GM12878 (cell line): ENCODE results near the gene LEF1. TPM values are rescaled to one million over a fixed set of nuclear protein-coding genes. Genes with fewer than 3 reads are reported as not detected.

Source experiments
- CHD4 ChIP-seq: fragments of 200-600 bp; sonication (generic); IDR thresholded peaks from 2 replicates; pipeline ENCODE4 v1.6.1; 2016; ENCODE audit warnings: mild to moderate bottlenecking
- ESRRA ChIP-seq: IDR thresholded peaks from 2 replicates; pipeline ENCODE4 v1.6.1; 2012; ENCODE audit warnings: mild to moderate bottlenecking, low read length, improper control_type of control experiment
- FOXM1 ChIP-seq: IDR thresholded peaks from 2 replicates; pipeline ENCODE4 v1.6.1; 2012; ENCODE audit warnings: low read depth, mild to moderate bottlenecking, inconsistent platforms, low read length, moderate library complexity
- IKZF2 ChIP-seq, 2 experiments: fragments of 450-650 bp; IDR thresholded peaks; 2 replicates each; pipeline ENCODE4 v1.6.1; 2017; ENCODE audit warnings: mild to moderate bottlenecking in 2 of 2, moderate library complexity in 2 of 2
- MTA2 ChIP-seq: fragments of 450-650 bp; IDR thresholded peaks from 2 replicates; pipeline ENCODE4 v1.6.1; 2016; ENCODE audit warnings: low read depth, mild to moderate bottlenecking, moderate library complexity
- MXI1 ChIP-seq: fragments of 150-350 bp; IDR thresholded peaks from 2 replicates; pipeline ENCODE4 v1.6.1; 2011; ENCODE audit warnings: low read depth, mild to moderate bottlenecking, inconsistent platforms, low read length, improper control_type of control experiment
- NBN ChIP-seq: fragments of 450-650 bp; IDR thresholded peaks from 2 replicates; pipeline ENCODE4 v1.6.1; 2016
- NFIC ChIP-seq: IDR thresholded peaks from 2 replicates; pipeline ENCODE4 v1.6.1; 2012; ENCODE audit warnings: low read depth, mild to moderate bottlenecking, inconsistent platforms, low read length, moderate library complexity
- NFYB ChIP-seq: IDR thresholded peaks from 2 replicates; pipeline ENCODE4 v1.6.1; 2011; ENCODE audit warnings: low read depth, mild to moderate bottlenecking, low read length, improper control_type of control experiment, moderate library complexity; ENCODE audit not compliant: insufficient read depth
- POLR2AphosphoS2 ChIP-seq: IDR thresholded peaks from 2 replicates; pipeline ENCODE4 v1.6.1; 2011; ENCODE audit warnings: low read depth, mild to moderate bottlenecking, low read length, improper control_type of control experiment, moderate library complexity
- ZNF207 ChIP-seq: fragments of 450-650 bp; IDR thresholded peaks from 2 replicates; pipeline ENCODE4 v1.6.1; 2014; ENCODE audit warnings: antibody characterized with exemption, mild to moderate bottlenecking, borderline replicate concordance
- polyA plus RNA-seq, 11 experiments: library from polyadenylated mRNA; depleted of rRNA in 4 of 11; unstranded in 6 of 11; stranded (reverse) in 5 of 11; fragments of >200 nt; fragmentation: Nextera tagmentation in 4 of 11; fragmentation: Illumina TruSeq in 1 of 11; extraction: Ambion mirVana in 4 of 11; extraction: Trizol in 1 of 11; gene quantifications; 1 replicate in 1 of 11; 2 replicates in 10 of 11; pipeline versions ENCODE4 v1.2.1 to v1.2.3, GENCODE V29; 2011 to 2016; ENCODE audit warnings: inconsistent platforms in 2 of 11, missing spikeins in 2 of 11, low read depth in 1 of 11
- total RNA-seq, 4 experiments: library from RNA; depleted of rRNA in 3 of 4; stranded (reverse); fragments of >200 nt in 3 of 4; fragmentation: Illumina TruSeq in 1 of 4; extraction: Trizol in 1 of 4; gene quantifications; 2 replicates each; pipeline versions ENCODE4 v1.2.1 to v1.2.3, GENCODE V29; 2013 to 2021
- TF ChIP-seq, protein P1 (sequence below): fragments of 450-650 bp; IDR thresholded peaks from 2 replicates; pipeline ENCODE4 v1.6.1; 2017; ENCODE audit warnings: mild to moderate bottlenecking, moderate library complexity
- TF ChIP-seq, protein P2 (sequence below): fragments of 450-650 bp; IDR thresholded peaks from 2 replicates; pipeline ENCODE4 v1.6.1; 2017; ENCODE audit warnings: mild to moderate bottlenecking, low read depth, inconsistent platforms; ENCODE audit not compliant: poor library complexity, severe bottlenecking
- TF ChIP-seq, protein P3 (sequence below): fragments of 450-650 bp; IDR thresholded peaks from 2 replicates; pipeline ENCODE4 v1.6.1; 2017; ENCODE audit warnings: low read depth, mild to moderate bottlenecking, moderate library complexity
- TF ChIP-seq, protein P4 (sequence below): IDR thresholded peaks from 2 replicates; pipeline ENCODE4 v1.6.1; 2012; ENCODE audit warnings: mild to moderate bottlenecking, low read depth, low read length

Gene LEF1
- total and polyA plus RNA-seq, 10 of the 15 experiments (the other 5 are each of a cell fraction or from before 2014, with no cell fraction given), result 10.2 to 38.1 (median 19.5) TPM

DNA sequence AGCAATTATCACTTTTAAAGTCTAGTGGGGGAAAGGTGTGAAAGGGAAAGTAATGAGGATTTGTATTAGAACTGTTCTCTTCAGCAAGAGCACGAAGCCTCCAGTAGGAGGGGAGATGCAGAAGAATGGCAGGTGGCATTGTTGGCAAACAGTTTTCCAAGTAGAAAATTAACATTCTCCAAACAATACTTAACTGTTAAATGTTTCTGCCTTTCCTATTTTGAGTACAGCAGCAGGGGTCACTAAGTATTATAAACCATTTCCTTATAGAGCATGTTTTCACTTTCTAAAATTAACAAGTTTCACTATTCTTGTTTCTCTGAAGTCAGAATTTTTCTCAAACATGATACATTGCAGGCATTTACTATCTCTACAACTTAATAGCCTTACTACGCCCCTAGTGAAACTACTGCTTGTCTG lies 58.7 kb downstream of the LEF1 start (continued):
- TF ChIP-seq MTA2 (peak; percentile 89), ESRRA (no peak), MXI1 (no peak), IKZF2 (IDR thresholded peaks at IDR 0.05) (peak; percentile 61 to 64), NFIC (peak; percentile 77), ZNF207 (no peak), POLR2AphosphoS2 (no peak), NFYB (no peak), FOXM1 (peak; percentile 49; the same call in 1 of the 2 replicates), CHD4 (no peak), NBN (0 out of 2 replicates have a peak, but pooled peaks have one; percentile 50)
- TF ChIP-seq, protein P1, sequence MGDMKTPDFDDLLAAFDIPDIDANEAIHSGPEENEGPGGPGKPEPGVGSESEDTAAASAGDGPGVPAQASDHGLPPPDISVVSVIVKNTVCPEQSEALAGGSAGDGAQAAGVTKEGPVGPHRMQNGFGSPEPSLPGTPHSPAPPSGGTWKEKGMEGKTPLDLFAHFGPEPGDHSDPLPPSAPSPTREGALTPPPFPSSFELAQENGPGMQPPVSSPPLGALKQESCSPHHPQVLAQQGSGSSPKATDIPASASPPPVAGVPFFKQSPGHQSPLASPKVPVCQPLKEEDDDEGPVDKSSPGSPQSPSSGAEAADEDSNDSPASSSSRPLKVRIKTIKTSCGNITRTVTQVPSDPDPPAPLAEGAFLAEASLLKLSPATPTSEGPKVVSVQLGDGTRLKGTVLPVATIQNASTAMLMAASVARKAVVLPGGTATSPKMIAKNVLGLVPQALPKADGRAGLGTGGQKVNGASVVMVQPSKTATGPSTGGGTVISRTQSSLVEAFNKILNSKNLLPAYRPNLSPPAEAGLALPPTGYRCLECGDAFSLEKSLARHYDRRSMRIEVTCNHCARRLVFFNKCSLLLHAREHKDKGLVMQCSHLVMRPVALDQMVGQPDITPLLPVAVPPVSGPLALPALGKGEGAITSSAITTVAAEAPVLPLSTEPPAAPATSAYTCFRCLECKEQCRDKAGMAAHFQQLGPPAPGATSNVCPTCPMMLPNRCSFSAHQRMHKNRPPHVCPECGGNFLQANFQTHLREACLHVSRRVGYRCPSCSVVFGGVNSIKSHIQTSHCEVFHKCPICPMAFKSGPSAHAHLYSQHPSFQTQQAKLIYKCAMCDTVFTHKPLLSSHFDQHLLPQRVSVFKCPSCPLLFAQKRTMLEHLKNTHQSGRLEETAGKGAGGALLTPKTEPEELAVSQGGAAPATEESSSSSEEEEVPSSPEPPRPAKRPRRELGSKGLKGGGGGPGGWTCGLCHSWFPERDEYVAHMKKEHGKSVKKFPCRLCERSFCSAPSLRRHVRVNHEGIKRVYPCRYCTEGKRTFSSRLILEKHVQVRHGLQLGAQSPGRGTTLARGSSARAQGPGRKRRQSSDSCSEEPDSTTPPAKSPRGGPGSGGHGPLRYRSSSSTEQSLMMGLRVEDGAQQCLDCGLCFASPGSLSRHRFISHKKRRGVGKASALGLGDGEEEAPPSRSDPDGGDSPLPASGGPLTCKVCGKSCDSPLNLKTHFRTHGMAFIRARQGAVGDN, result no peak
- TF ChIP-seq, protein P2, sequence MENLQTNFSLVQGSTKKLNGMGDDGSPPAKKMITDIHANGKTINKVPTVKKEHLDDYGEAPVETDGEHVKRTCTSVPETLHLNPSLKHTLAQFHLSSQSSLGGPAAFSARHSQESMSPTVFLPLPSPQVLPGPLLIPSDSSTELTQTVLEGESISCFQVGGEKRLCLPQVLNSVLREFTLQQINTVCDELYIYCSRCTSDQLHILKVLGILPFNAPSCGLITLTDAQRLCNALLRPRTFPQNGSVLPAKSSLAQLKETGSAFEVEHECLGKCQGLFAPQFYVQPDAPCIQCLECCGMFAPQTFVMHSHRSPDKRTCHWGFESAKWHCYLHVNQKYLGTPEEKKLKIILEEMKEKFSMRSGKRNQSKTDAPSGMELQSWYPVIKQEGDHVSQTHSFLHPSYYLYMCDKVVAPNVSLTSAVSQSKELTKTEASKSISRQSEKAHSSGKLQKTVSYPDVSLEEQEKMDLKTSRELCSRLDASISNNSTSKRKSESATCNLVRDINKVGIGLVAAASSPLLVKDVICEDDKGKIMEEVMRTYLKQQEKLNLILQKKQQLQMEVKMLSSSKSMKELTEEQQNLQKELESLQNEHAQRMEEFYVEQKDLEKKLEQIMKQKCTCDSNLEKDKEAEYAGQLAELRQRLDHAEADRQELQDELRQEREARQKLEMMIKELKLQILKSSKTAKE, result peak; percentile 77
- TF ChIP-seq, protein P3, sequence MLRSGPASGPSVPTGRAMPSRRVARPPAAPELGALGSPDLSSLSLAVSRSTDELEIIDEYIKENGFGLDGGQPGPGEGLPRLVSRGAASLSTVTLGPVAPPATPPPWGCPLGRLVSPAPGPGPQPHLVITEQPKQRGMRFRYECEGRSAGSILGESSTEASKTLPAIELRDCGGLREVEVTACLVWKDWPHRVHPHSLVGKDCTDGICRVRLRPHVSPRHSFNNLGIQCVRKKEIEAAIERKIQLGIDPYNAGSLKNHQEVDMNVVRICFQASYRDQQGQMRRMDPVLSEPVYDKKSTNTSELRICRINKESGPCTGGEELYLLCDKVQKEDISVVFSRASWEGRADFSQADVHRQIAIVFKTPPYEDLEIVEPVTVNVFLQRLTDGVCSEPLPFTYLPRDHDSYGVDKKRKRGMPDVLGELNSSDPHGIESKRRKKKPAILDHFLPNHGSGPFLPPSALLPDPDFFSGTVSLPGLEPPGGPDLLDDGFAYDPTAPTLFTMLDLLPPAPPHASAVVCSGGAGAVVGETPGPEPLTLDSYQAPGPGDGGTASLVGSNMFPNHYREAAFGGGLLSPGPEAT, result peak; percentile 50; the same call in 1 of the 2 replicates
- TF ChIP-seq, protein P4, sequence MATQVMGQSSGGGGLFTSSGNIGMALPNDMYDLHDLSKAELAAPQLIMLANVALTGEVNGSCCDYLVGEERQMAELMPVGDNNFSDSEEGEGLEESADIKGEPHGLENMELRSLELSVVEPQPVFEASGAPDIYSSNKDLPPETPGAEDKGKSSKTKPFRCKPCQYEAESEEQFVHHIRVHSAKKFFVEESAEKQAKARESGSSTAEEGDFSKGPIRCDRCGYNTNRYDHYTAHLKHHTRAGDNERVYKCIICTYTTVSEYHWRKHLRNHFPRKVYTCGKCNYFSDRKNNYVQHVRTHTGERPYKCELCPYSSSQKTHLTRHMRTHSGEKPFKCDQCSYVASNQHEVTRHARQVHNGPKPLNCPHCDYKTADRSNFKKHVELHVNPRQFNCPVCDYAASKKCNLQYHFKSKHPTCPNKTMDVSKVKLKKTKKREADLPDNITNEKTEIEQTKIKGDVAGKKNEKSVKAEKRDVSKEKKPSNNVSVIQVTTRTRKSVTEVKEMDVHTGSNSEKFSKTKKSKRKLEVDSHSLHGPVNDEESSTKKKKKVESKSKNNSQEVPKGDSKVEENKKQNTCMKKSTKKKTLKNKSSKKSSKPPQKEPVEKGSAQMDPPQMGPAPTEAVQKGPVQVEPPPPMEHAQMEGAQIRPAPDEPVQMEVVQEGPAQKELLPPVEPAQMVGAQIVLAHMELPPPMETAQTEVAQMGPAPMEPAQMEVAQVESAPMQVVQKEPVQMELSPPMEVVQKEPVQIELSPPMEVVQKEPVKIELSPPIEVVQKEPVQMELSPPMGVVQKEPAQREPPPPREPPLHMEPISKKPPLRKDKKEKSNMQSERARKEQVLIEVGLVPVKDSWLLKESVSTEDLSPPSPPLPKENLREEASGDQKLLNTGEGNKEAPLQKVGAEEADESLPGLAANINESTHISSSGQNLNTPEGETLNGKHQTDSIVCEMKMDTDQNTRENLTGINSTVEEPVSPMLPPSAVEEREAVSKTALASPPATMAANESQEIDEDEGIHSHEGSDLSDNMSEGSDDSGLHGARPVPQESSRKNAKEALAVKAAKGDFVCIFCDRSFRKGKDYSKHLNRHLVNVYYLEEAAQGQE, result no peak
